Measurements from ENCODE around the gene ETV2.

- TF ChIP-seq CTCF (IDR thresholded peaks at IDR 0.05) = no peak
- no peak for TF ChIP-seq POLR2A (IDR thresholded peaks at IDR 0.05)
Observed at GRCh38 chr19:35629332-35629633, 12.3 kb upstream of the ETV2 start.

Measured in ovary (tissue), 3 donors.